GM12891 (cell line): ENCODE results near the gene ZBTB12.

ENCODE experiments used
- PAX5 ChIP-seq: IDR thresholded peaks from 2 replicates; pipeline ENCODE4 v1.6.1; 2011; ENCODE audit warnings: low read length, moderate library complexity, mild to moderate bottlenecking; ENCODE audit not compliant: insufficient read depth, severe bottlenecking
- POLR2A ChIP-seq: IDR thresholded peaks from 2 replicates; pipeline ENCODE4 v1.6.1; 2011; ENCODE audit warnings: low read depth, low read length, control low read depth
- POLR2AphosphoS5 ChIP-seq: IDR thresholded peaks from 2 replicates; pipeline ENCODE4 v1.6.1; 2011; ENCODE audit warnings: low read depth, low read length, control low read depth
- POU2F2 ChIP-seq: IDR thresholded peaks from 2 replicates; pipeline ENCODE4 v1.6.1; 2011; ENCODE audit warnings: low read depth, mild to moderate bottlenecking, control low read depth, low read length, moderate library complexity
- SPI1 ChIP-seq: IDR thresholded peaks from 2 replicates; pipeline ENCODE4 v1.6.1; 2011; ENCODE audit warnings: low read depth, low read length, control low read depth
- TAF1 ChIP-seq: IDR thresholded peaks from 2 replicates; pipeline ENCODE4 v1.6.1; 2011; ENCODE audit warnings: low read depth, low read length, control low read depth

GRCh38 chr6:31943742-31944141 is 41.9 kb upstream of the ZBTB12 start:
- TF ChIP-seq POLR2A (no peak), POU2F2 (no peak), TAF1 (no peak), POLR2AphosphoS5 (no peak), SPI1 (no peak), PAX5 (no peak)
